H1 (cell line): Measurements from ENCODE around the gene SEPTIN1. TPM values are rescaled to one million over a fixed set of nuclear protein-coding genes. Genes with fewer than 3 reads are reported as not detected.

ENCODE experiments used
- CTCF ChIA-PET: fragments of 300-600 bp; sonication (Branson Sonifier 250); formaldehyde crosslinking; loops from one replicate; lab custom pipeline; 2021; ENCODE audit not compliant: partially characterized antibody; lab: Charles Lee
- POLR2A ChIA-PET: fragments of 300-600 bp; sonication (Branson Sonifier 250); formaldehyde crosslinking; loops from one replicate; lab custom pipeline; 2021; ENCODE audit warnings: inconsistent platforms; ENCODE audit not compliant: partially characterized antibody; lab: Charles Lee
- DNase-seq, 2 experiments: peaks; one replicate each; pipeline versions ENCODE4 v3.0.0 to v3.0.0-alpha.2; 2010 to 2022; ENCODE audit warnings: low spot score in 2 of 2, low read depth in 1 of 2, mixed read lengths in 1 of 2
- FAIRE-seq: peaks from 2 replicates; lab custom pipeline; 2011; peaks lifted over from hg19 to GRCh38; lab: Jason Lieb, UNC
- H2AFZ ChIP-seq: 2 replicates; pipeline ENCODE4 v1.8.1; 2012; ENCODE audit warnings: low read length, inconsistent platforms
- H2AK5ac ChIP-seq: 2 replicates; pipeline ENCODE4 v1.6.1; 2013; ENCODE audit warnings: low read depth, low read length
- H2BK120ac ChIP-seq: replicated peaks from 2 replicates; pipeline ENCODE3; 2013; ENCODE audit warnings: low read depth, low read length, inconsistent platforms
- H2BK12ac ChIP-seq: 2 replicates; pipeline ENCODE4 v1.6.1; 2013; ENCODE audit warnings: low read depth, low read length
- H2BK15ac ChIP-seq: 2 replicates; pipeline ENCODE4 v1.6.1; 2013; ENCODE audit warnings: low read length
- H2BK20ac ChIP-seq: 2 replicates; pipeline ENCODE4 v1.6.1; 2013; ENCODE audit warnings: low read length
- H2BK5ac ChIP-seq: 2 replicates; pipeline ENCODE4 v1.6.1; 2013; ENCODE audit warnings: low read depth, low read length
- H3K14ac ChIP-seq: 2 replicates; pipeline ENCODE4 v1.6.1; 2013; ENCODE audit warnings: inconsistent platforms; ENCODE audit not compliant: insufficient read length
- H3K18ac ChIP-seq: 2 replicates; pipeline ENCODE4 v1.6.1; 2013; ENCODE audit warnings: low read length; ENCODE audit errors: extremely low read depth
- H3K23ac ChIP-seq: 2 replicates; pipeline ENCODE4 v1.6.1; 2013; ENCODE audit warnings: inconsistent platforms; ENCODE audit not compliant: insufficient read length
- H3K23me2 ChIP-seq: 2 replicates; pipeline ENCODE4 v1.6.1; 2013; ENCODE audit warnings: low read depth, low read length
- H3K27ac ChIP-seq: 2 replicates; pipeline ENCODE4 v1.6.1; 2011; ENCODE audit warnings: low read depth, low read length, inconsistent platforms
- H3K27me3 ChIP-seq, 4 experiments: replicated peaks in 1 of 4; 1 replicate in 1 of 4; 2 replicates in 3 of 4; pipeline versions ENCODE4 v1.6.1 to v1.8.1; 2011 to 2013; ENCODE audit warnings: low read length in 3 of 4, mild to moderate bottlenecking in 3 of 4, inconsistent platforms in 2 of 4, mixed read lengths in 2 of 4, moderate library complexity in 1 of 4; ENCODE audit not compliant: control insufficient read depth in 3 of 4, insufficient read depth in 3 of 4; ENCODE audit errors: extremely low read depth in 1 of 4
- H3K36me3 ChIP-seq, 4 experiments: 2 replicates each; pipeline versions ENCODE4 v1.6.1 to v1.8.1; 2011 to 2013; ENCODE audit warnings: mild to moderate bottlenecking in 4 of 4, low read length in 3 of 4, moderate library complexity in 2 of 4, control low read depth in 1 of 4, inconsistent platforms in 1 of 4; ENCODE audit not compliant: insufficient read depth in 4 of 4, control insufficient read depth in 2 of 4
- H3K4ac ChIP-seq: replicated peaks from 2 replicates; pipeline ENCODE3; 2013; ENCODE audit warnings: low read length, low read depth, mixed read lengths, inconsistent platforms; ENCODE audit not compliant: insufficient read length
- H3K4me1 ChIP-seq, 4 experiments: replicated peaks in 1 of 4; 1 replicate in 1 of 4; 2 replicates in 3 of 4; pipeline versions ENCODE4 v1.6.1 to v1.8.1; 2011 to 2013; ENCODE audit warnings: low read length in 3 of 4, inconsistent platforms in 2 of 4, mixed read lengths in 1 of 4; ENCODE audit not compliant: insufficient read depth in 4 of 4, control insufficient read depth in 3 of 4
- H3K4me2 ChIP-seq, 2 experiments: 2 replicates each; pipeline versions ENCODE4 v1.6.1 to v1.8.1; 2011 to 2013; ENCODE audit warnings: low read depth in 2 of 2, low read length in 2 of 2, control low read depth in 1 of 2, inconsistent platforms in 1 of 2, mild to moderate bottlenecking in 1 of 2; ENCODE audit not compliant: insufficient read depth in 1 of 2
- H3K4me3 ChIP-seq, 4 experiments: fragments of 200-600, 300-600 bp in 1 of 4; sonication (generic), shearing (Covaris generic), sonication (Bioruptor Twin) in 1 of 4; 2 replicates each; pipeline versions ENCODE4 v1.5.1 to v1.8.1; 2011 to 2016; ENCODE audit warnings: low read length in 4 of 4, low read depth in 3 of 4, control low read depth in 2 of 4, inconsistent platforms in 2 of 4, mild to moderate bottlenecking in 2 of 4, mixed read lengths in 1 of 4, moderate library complexity in 1 of 4; ENCODE audit not compliant: insufficient read depth in 2 of 4; ENCODE audit errors: extremely low read depth in 1 of 4
- H3K56ac ChIP-seq: replicated peaks from 2 replicates; pipeline ENCODE3; 2013; ENCODE audit warnings: low read depth, mild to moderate bottlenecking, mixed read lengths, low read length, inconsistent platforms; ENCODE audit not compliant: insufficient read length
- H3K79me1 ChIP-seq: 2 replicates; pipeline ENCODE4 v1.6.1; 2013; ENCODE audit warnings: low read depth, low read length, control low read depth
- H3K79me2 ChIP-seq, 2 experiments: 2 replicates each; pipeline versions ENCODE4 v1.6.1 to v1.8.1; 2012 to 2013; ENCODE audit warnings: low read length in 2 of 2, mild to moderate bottlenecking in 2 of 2, inconsistent platforms in 1 of 2; ENCODE audit not compliant: insufficient read depth in 2 of 2, control insufficient read depth in 1 of 2
- H3K9ac ChIP-seq, 4 experiments: replicated peaks in 1 of 4; 1 replicate in 1 of 4; 2 replicates in 3 of 4; pipeline versions ENCODE4 v1.6.1 to v1.8.1; 2011 to 2013; ENCODE audit warnings: low read depth in 3 of 4, low read length in 3 of 4, control low read depth in 2 of 4, mild to moderate bottlenecking in 2 of 4, moderate library complexity in 2 of 4, inconsistent platforms in 1 of 4; ENCODE audit errors: extremely low read depth in 1 of 4
- H3K9me3 ChIP-seq, 2 experiments: 2 replicates each; pipeline versions ENCODE4 v1.6.1 to v1.8.1; 2012 to 2013; ENCODE audit warnings: mild to moderate bottlenecking in 2 of 2, moderate library complexity in 2 of 2, control low read depth in 1 of 2, inconsistent platforms in 1 of 2, low read depth in 1 of 2, low read length in 1 of 2, mixed read lengths in 1 of 2; ENCODE audit not compliant: insufficient read depth in 2 of 2
- H4K20me1 ChIP-seq, 2 experiments: replicated peaks in 1 of 2; 2 replicates each; pipeline versions ENCODE3 to v1.8.1; 2011 to 2013; ENCODE audit warnings: inconsistent platforms in 2 of 2, low read length in 2 of 2, mild to moderate bottlenecking in 1 of 2; ENCODE audit not compliant: insufficient read depth in 2 of 2, control insufficient read depth in 1 of 2
- H4K5ac ChIP-seq: 2 replicates; pipeline ENCODE4 v1.6.1; 2013; ENCODE audit warnings: low read length, low read depth, mixed read lengths, inconsistent platforms; ENCODE audit not compliant: insufficient read length
- H4K8ac ChIP-seq: 2 replicates; pipeline ENCODE4 v1.8.0; 2013; ENCODE audit warnings: mild to moderate bottlenecking, moderate library complexity, low read length, inconsistent platforms; ENCODE audit not compliant: insufficient read depth; ENCODE audit errors: extremely low read depth
- H4K91ac ChIP-seq: replicated peaks from 2 replicates; pipeline ENCODE3; 2013; ENCODE audit warnings: low read length, mixed read lengths, inconsistent platforms; ENCODE audit not compliant: insufficient read length
- EP300 ChIP-seq, 2 experiments: IDR thresholded peaks; 1 replicate in 1 of 2; 2 replicates in 1 of 2; pipeline ENCODE4 v1.6.1; 2011 to 2012; ENCODE audit warnings: low read depth in 2 of 2, low read length in 2 of 2, mild to moderate bottlenecking in 2 of 2, borderline replicate concordance in 1 of 2, inconsistent platforms in 1 of 2, moderate library complexity in 1 of 2
- HDAC2 ChIP-seq, 2 experiments: fragments of 300-600 bp in 1 of 2; sonication (generic) in 1 of 2; IDR thresholded peaks; 2 replicates each; pipeline ENCODE4 v1.6.1; 2011 to 2012; ENCODE audit warnings: low read depth in 2 of 2, low read length in 2 of 2, mild to moderate bottlenecking in 2 of 2, moderate library complexity in 2 of 2, borderline replicate concordance in 1 of 2, inconsistent platforms in 1 of 2
- MAX ChIP-seq: IDR thresholded peaks from 2 replicates; pipeline ENCODE4 v1.6.1; 2012; ENCODE audit warnings: inconsistent platforms
- RAD21 ChIP-seq, 2 experiments: IDR thresholded peaks in 1 of 2; conservative IDR thresholded peaks in 1 of 2; 2 replicates each; pipeline ENCODE4 v1.6.1; 2011; ENCODE audit warnings: low read depth in 2 of 2, low read length in 2 of 2, improper control_type of control experiment in 1 of 2, inconsistent platforms in 1 of 2, mild to moderate bottlenecking in 1 of 2, moderate library complexity in 1 of 2
- TAF7 ChIP-seq: optimal IDR thresholded peaks from 2 replicates; pipeline ENCODE3; 2011; ENCODE audit warnings: low read depth, mild to moderate bottlenecking, inconsistent platforms, low read length, moderate library complexity, borderline replicate concordance
- TEAD4 ChIP-seq: IDR thresholded peaks from 2 replicates; pipeline ENCODE4 v1.6.1; 2012; ENCODE audit warnings: low read depth, low read length, inconsistent platforms, mixed read lengths
- WGBS, 2 experiments: shearing (Covaris generic) in 1 of 2; methylation state at CpG; one replicate each; pipeline versions ENCODE4 v1.1.6 to v1.1.7; 2013 to 2015; ENCODE audit warnings: low lambda C conversion rate in 2 of 2, mixed read lengths in 2 of 2, inconsistent platforms in 1 of 2, low coverage in 1 of 2, missing lambda C conversion rate in 1 of 2; ENCODE audit not compliant: insufficient replicate concordance in 2 of 2, insufficient coverage in 1 of 2, insufficient read length in 1 of 2; ENCODE audit errors: extremely low coverage in 1 of 2, missing lambda C conversion rate in 1 of 2; 5-methylcytosine and 5-hydroxymethylcytosine counted together
- polyA plus RNA-seq, 7 experiments: library from polyadenylated mRNA; depleted of rRNA in 3 of 7; stranded (reverse) in 5 of 7; unstranded in 2 of 7; fragments of >200 nt in 5 of 7; fragments of 200-250 nt in 2 of 7; gene quantifications; 1 replicate in 5 of 7; 2 replicates in 1 of 7; 4 replicates in 1 of 7; pipeline versions ENCODE4 v1.2.1 to v1.2.3, GENCODE V29; 2011 to 2013; ENCODE audit warnings: missing spikeins in 2 of 7, mixed read lengths in 2 of 7
- total RNA-seq: library from RNA; stranded (reverse); fragmentation: NEBNext Ultra II Directional; extraction: Animal tissue kit (Norgen Biotek cat#: 25700); gene quantifications from 2 replicates; pipeline ENCODE4 v1.2.1, GENCODE V29; 2021

SEPTIN1 gene
- total and polyA plus RNA-seq, 2 of the 8 experiments (the other 6 are each of a cell fraction or from before 2014, with no cell fraction given) = 0.24 to 1.4 TPM

GRCh38 chr16:30357085-30357714 is 25.2 kb downstream of the SEPTIN1 start:
- Histone ChIP-seq H3K14ac (no peak overlapping the region), H2BK20ac (no peak overlapping the region), H2AFZ (no peak overlapping the region), H3K4me1 (peaks cover 0 to 12% (median 6%) of the 10 kb centered on the region in 4 experiments; a peak in 5 of 7 replicates), H3K4ac (no peak overlapping the region), H3K23me2 (peaks cover 11% of the 10 kb centered on the region), H3K36me3 (peaks cover 5 to 16% (median 11%) of the 10 kb centered on the region in 4 experiments), H3K9me3 (no peaks in the 10 kb centered on the region), H2BK120ac (no peak overlapping the region), H2BK12ac (no peak overlapping the region), H4K91ac (no peak overlapping the region), H2BK5ac (no peak overlapping the region), H3K27me3 (no peaks in the 10 kb centered on the region), H3K79me2 (peaks cover 0 to 14% of the 10 kb centered on the region in 2 experiments; a peak in 2 of 4 replicates), H3K9ac (no peak overlapping the region), H3K27ac (no peak overlapping the region), H2AK5ac (no peak overlapping the region), H3K23ac (no peak overlapping the region), H4K20me1 (peaks cover 0 to 12% of the 10 kb centered on the region in 2 experiments), H4K8ac (no peak overlapping the region), H2BK15ac (no peak overlapping the region), H3K79me1 (no peaks in the 10 kb centered on the region; the same call in 1 of the 2 replicates), H3K18ac (no peak overlapping the region), H3K4me2 (peak overlapping the region in 1 of 2 experiments; percentile 61; a peak in 1 of 4 replicates), H3K56ac (no peak overlapping the region), H3K4me3 (no peak overlapping the region), H4K5ac (no peak overlapping the region)
- TF ChIP-seq HDAC2 (IDR thresholded peaks at IDR 0.05; ENCODE audit: borderline replicate concordance in 1 of 2, low read depth in 2 of 2, low read length in 2 of 2) (no peak), MAX (no peak), RAD21 (IDR thresholded peaks at IDR 0.05 in 1 of 2, conservative IDR thresholded peaks at IDR 0.05 in 1 of 2; ENCODE audit: low read depth in 2 of 2, low read length in 2 of 2) (no peak), TAF7 (no peak), TEAD4 (no peak), EP300 (IDR thresholded peaks at IDR 0.05; ENCODE audit: borderline replicate concordance in 1 of 2, low read depth in 2 of 2, low read length in 2 of 2) (no peak)
- WGBS, 2 experiments = 87% methylated on average over 4 of the region's 5 CpGs; no CpG with 5 or more reads in 1 of the 2 experiments
- DNase-seq (no peak), FAIRE-seq (no peak)
- ChIA-PET POLR2A (interaction anchor here (1.4 to 7.9 kb wide), 8 partner anchors 8 to 50 kb away, joined by 5 to 79 read pairs (median 19); partner anchors contain the start of genes TBC1D10B, ZNF48 and ZNF771), CTCF (interaction anchor here (0.8 to 3.2 kb wide), 7 partner anchors 12 to 92 kb away, joined by 3 to 11 read pairs (median 3); partner anchors contain the start of genes DCTPP1 and SEPTIN1)
